GM19397 (cell line): ENCODE measurements around the gene COPZ1.

ENCODE experiments used
- ATAC-seq: cut with Tn5 transposase; IDR thresholded peaks from one replicate; pipeline ENCODE4 v1.9.1; 2021; ENCODE audit warnings: mild to moderate bottlenecking, moderate library complexity; ENCODE audit not compliant: unreplicated experiment

The COPZ1 gene

GRCh38 chr12:54390668-54391551, 66.0 kb downstream of the COPZ1 start:
- ATAC-seq, result peak; percentile 53

DNA sequence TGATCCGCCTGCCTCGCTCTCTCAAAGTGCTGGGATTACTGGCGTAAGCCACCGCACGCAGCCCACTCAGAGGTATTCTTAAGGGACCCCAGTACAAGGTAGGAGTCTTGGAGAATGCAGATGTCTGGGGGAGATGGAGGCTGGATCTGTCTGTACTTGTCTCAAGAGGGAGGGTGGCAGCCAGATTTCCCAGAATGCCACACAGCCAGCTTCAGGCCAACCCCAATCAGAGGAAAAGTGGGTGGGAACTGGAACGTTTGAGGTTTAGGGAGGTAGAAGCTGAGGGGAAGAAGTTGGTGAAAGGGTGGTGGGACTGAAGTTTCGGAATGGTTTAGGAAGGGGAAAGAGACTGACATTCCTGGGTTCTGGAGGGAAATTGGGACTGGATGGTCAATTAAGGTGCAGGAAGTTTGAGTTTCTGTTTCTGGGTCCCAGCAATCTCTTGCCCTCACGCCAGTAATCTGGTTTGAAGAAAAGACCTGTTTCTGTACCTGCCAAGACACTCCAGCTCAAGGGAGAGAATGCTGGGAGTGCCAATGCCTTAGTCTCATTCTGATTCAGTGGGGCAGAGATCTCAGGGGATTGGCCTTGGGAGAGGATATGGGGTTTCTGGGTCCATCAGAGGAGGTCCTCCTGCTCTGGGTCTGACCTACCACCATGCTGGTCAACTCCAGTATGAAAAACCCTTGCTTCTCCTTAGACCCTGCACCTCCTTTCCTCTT, 67.7 kb downstream of the COPZ1 start:
- ATAC-seq, result no peak

DNA sequence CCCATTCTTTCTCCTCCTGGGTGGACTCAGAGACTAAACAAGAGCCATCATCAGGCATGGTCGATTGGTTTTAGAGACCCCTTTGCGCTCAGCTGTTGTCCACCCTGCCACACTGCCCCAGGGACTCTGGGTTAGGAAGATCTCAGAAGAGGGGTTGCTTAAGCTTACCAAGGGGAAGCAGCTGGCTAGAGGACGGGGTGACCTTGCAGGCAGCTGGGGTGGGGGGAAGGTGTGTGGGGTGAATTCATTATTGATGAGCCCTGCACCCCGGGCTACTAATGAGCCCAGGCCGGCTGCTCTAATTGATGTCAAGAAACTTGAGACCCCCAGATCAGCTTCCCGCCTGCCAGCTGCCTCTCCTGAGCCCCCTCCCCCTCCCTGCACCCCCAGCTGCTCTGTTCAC, 68.3 kb downstream of the COPZ1 start:
- ATAC-seq, result no peak

DNA sequence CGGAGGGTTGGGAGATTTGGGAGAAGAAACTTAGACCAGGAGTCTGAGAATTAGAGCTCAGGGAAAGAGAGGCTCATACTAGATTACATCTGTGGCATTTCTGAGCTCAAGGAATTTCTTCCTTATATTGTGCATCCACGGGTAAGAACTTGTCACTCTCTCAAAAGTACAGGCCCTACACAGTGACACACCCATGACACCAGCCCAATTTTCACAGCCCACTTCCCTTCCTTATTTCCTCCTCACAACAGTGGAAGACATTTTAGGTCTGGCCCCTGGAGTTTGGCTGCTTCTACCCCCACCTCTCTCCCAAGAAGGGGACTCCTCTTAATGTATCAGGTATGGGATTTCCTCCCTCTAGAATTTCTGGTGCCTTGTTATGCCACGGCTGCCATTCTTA, 68.8 kb downstream of the COPZ1 start:
- ATAC-seq, result no peak

- ATAC-seq, result no peak
Observed at GRCh38 chr12:54394281-54394719, 69.4 kb downstream of the COPZ1 start.

- ATAC-seq, result no peak
Observed at GRCh38 chr12:54394986-54395385, 70.1 kb downstream of the COPZ1 start.

DNA sequence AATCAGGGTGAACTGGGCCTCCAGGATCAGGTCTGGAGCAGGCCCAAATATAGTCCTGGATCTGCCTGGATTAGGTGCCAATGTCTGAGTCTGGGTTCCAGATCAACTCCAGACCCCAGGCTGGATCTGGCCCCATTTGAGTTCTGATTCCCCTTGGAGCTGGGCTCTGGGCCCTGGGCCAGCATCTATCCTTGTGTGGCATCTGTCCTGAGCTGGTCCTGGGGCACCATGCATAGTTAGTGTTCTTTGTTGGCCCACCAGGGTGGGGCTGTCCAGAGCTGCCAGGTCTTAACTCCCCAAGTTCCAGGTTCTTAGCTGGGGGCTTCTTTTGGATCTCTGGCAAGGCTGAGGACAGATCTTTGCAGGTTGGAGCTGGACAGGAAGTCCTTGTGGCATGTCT, 70.6 kb downstream of the COPZ1 start:
- no peak for ATAC-seq

- ATAC-seq, result no peak
Observed at GRCh38 chr12:54397157-54397556, 72.2 kb downstream of the COPZ1 start.

DNA sequence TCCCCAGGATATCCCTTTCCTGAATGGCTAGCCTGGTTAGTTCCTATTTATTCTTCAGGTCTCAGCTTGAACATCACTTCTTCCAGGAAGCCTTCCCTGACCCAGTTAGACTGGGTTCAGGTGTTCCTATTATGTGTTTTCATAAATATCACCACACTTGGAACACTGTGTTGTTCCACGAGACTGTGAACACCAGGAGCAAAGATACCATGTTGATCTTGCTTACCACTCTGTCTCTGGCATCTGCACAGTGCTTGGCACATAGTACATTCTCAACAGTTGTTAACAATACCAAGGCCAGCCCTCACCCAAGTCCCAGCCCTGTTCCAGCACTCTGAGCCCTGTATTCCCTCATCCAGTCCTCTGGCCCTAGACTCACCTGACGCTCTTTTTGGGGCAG, 73.3 kb downstream of the COPZ1 start:
- ATAC-seq, result no peak

DNA sequence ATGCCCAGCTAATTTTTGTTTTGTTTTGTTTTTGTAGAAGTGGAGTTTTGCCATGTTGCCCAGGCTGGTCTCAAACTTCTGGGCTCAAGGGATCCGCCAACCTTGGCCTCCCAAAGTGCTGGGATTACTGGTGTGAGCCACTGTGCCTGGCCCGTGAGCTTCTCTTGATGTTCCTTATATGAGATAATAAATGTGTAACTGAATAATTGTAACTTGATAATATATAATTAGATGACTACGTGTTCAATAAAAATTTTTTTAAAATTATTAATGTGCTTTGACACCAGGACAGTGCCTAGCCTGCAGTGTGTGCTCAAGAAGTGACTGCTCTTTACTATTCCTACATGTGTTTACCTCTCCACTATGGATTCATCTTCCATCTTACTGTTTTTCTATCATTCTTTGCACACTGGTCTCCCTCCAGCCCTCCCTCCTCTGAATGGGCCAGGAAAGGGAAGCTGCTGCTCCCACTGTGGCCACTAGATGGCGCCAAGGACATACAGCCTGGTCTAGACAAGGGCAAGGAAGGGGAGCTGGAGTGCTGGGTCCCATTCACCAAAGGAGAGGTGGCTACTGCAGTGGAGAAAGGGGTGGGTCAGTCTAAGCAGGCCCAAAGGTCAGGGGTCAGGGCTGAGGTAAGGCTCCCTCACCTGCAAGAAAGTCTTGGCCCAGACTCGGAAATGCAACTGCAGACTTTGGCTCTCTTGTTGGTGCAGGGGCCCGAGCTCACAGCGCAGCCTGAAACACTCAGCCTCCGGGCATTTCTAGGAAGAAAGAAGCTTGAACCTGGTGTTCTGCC, 74.3 kb downstream of the COPZ1 start:
- no peak for ATAC-seq

DNA sequence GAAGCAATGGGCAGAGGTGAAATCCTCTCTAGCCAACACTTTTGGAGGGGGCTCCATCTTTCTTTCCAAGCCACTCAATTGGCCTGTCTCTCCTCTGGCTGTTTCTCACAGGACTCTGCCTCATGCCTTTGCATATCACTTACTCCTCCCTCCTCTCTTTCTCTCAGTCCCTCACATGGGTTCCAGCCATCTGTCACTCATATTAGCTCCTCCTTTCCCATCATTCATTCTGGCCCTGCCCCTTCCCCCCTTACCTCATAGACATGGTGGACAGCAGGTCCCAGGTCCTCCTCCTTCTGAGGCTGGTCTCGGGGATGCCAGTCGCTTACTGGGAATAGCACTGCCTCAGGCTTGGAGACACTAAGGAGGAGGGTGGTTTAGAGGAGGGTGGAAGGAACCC, 76.2 kb downstream of the COPZ1 start:
- ATAC-seq, result no peak
